Loucy (cell line): ENCODE measurements around the gene FBXW12.

Experiments
- H2AFZ ChIP-seq: fragments of 200-600 bp; sonication (generic); 2 replicates; pipeline ENCODE4 v1.6.0; 2016; ENCODE audit warnings: antibody characterized with exemption, mild to moderate bottlenecking, low read length, moderate library complexity
- H3F3A ChIP-seq: fragments of 200-600 bp; 2 replicates; pipeline ENCODE4 v1.6.0; 2016; ENCODE audit warnings: antibody characterized with exemption, low read depth, mild to moderate bottlenecking
- H3K27me3 ChIP-seq: fragments of 200-600 bp; sonication (generic); 2 replicates; pipeline ENCODE4 v1.6.1; 2014; ENCODE audit warnings: low read length, mild to moderate bottlenecking; ENCODE audit not compliant: insufficient read depth, poor library complexity, severe bottlenecking
- H3K36me3 ChIP-seq: fragments of 200-600 bp; sonication (generic); 2 replicates; pipeline ENCODE4 v1.6.1; 2016; ENCODE audit warnings: low read length; ENCODE audit not compliant: insufficient read depth
- H3K4me1 ChIP-seq: fragments of 200-600 bp; sonication (generic); 2 replicates; pipeline ENCODE4 v1.5.1; 2014; ENCODE audit warnings: low read length, mild to moderate bottlenecking; ENCODE audit not compliant: insufficient read depth, poor library complexity, severe bottlenecking
- H3K4me2 ChIP-seq: fragments of 200-600 bp; sonication (generic); 2 replicates; pipeline ENCODE4 v1.6.0; 2014; ENCODE audit warnings: antibody characterized with exemption, low read length, low read depth, mild to moderate bottlenecking; ENCODE audit not compliant: poor library complexity, severe bottlenecking
- H3K4me3 ChIP-seq: fragments of 200-600 bp; sonication (generic); 2 replicates; pipeline ENCODE4 v1.5.1; 2014; ENCODE audit warnings: low read length, mild to moderate bottlenecking, mixed read lengths; ENCODE audit not compliant: poor library complexity, severe bottlenecking
- H3K79me2 ChIP-seq: fragments of 200-600 bp; sonication (generic); 2 replicates; pipeline ENCODE4 v1.6.1; 2014; ENCODE audit warnings: low read length; ENCODE audit not compliant: insufficient read depth
- H3K9ac ChIP-seq: fragments of 200-600 bp; sonication (generic); 2 replicates; pipeline ENCODE4 v1.6.0; 2014; ENCODE audit warnings: mild to moderate bottlenecking, low read depth, low read length, moderate library complexity; ENCODE audit not compliant: poor library complexity, severe bottlenecking
- H3K9me2 ChIP-seq: fragments of 200-600 bp; sonication (generic); replicated peaks from 2 replicates; pipeline ENCODE4 v1.6.1; 2016; ENCODE audit warnings: low read depth, low read length, mixed read lengths
- H3K9me3 ChIP-seq: fragments of 200-600 bp; sonication (generic); 2 replicates; pipeline ENCODE4 v1.6.1; 2014; ENCODE audit warnings: mild to moderate bottlenecking, antibody characterized with exemption, low read length, low read depth; ENCODE audit not compliant: insufficient read depth
- H4K20me1 ChIP-seq: fragments of 200-600 bp; sonication (generic); 2 replicates; pipeline ENCODE4 v1.6.0; 2014; ENCODE audit warnings: antibody characterized with exemption, low read length, mild to moderate bottlenecking; ENCODE audit not compliant: insufficient read depth, poor library complexity, severe bottlenecking
- EZH2phosphoT487 ChIP-seq: fragments of 200-600 bp; IDR thresholded peaks from 2 replicates; pipeline ENCODE4 v1.6.1; 2018; ENCODE audit warnings: antibody characterized with exemption, mild to moderate bottlenecking, moderate library complexity, borderline replicate concordance
- TF ChIP-seq, protein P1 (sequence below): fragments of 200-600 bp; sonication (generic); conservative IDR thresholded peaks from 2 replicates; pipeline ENCODE4 v1.5.1; 2014; ENCODE audit warnings: mild to moderate bottlenecking, antibody characterized with exemption, low read length

Gene FBXW12

DNA sequence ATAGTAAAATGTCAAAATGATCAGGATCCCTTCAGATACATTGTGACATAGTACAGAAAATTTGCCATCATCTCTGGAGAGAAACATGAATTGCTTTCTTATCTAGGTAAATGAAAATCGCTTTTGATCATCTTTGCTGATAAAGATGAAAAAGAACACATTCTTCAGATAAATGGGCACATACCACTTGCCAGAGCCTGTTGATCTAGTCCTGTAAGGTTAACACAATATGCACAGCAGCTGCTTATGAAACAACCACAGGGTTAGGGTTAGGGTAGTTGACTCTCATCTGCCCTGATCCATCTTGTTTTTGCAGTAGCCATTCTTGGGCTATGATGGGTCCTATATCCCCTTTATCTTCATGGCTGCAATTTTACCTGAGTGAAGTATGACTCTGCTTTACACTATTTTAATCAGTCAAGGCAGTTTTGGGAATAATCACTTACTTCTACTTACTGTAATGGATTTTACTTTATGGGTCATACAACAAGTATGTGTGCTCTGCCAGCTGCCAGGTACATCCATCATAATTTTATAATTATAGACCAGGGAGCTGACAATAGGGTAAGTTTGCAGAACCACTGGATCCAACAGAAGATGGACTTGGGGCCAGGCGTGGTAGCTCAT, 26.0 kb upstream of the FBXW12 start:
- H3K9me2 ChIP-seq: no peaks in the 10 kb centered on the region
- no peaks in the 10 kb centered on the region for H3K79me2 ChIP-seq
- no peaks in the 10 kb centered on the region for H3K4me1 ChIP-seq
- no peaks in the 10 kb centered on the region for H4K20me1 ChIP-seq
- no peak overlapping the region for H3K9ac ChIP-seq
- no peaks in the 10 kb centered on the region for H3K36me3 ChIP-seq
- peaks cover 8% of the 10 kb centered on the region for H3K27me3 ChIP-seq
- no peaks in the 10 kb centered on the region for H3K9me3 ChIP-seq
- no peak overlapping the region for H2AFZ ChIP-seq
- H3F3A ChIP-seq: no peaks in the 10 kb centered on the region
- TF ChIP-seq EZH2phosphoT487: no peak
- TF ChIP-seq, protein P1, sequence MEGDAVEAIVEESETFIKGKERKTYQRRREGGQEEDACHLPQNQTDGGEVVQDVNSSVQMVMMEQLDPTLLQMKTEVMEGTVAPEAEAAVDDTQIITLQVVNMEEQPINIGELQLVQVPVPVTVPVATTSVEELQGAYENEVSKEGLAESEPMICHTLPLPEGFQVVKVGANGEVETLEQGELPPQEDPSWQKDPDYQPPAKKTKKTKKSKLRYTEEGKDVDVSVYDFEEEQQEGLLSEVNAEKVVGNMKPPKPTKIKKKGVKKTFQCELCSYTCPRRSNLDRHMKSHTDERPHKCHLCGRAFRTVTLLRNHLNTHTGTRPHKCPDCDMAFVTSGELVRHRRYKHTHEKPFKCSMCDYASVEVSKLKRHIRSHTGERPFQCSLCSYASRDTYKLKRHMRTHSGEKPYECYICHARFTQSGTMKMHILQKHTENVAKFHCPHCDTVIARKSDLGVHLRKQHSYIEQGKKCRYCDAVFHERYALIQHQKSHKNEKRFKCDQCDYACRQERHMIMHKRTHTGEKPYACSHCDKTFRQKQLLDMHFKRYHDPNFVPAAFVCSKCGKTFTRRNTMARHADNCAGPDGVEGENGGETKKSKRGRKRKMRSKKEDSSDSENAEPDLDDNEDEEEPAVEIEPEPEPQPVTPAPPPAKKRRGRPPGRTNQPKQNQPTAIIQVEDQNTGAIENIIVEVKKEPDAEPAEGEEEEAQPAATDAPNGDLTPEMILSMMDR: no peak
- no peak overlapping the region for H3K4me3 ChIP-seq
- H3K4me2 ChIP-seq: no peak overlapping the region

DNA sequence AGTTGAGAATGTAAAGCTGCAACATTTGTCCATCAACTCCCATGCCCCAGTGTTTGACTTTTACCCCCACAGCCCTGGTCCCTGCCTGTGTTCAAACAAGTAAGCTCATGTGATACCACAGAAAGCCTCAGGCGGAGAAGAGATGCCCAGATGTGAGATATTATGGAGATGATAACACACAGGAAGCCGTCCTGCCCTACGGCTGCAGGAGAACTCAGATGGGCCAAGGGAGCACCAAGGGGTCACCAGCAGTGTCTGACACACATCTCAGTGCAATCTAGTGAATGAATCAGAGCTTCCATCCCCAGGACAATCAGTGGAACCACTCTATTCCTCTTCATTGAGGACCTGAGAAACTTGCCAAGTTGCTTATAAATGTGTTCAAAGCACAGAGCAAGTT, 24.5 kb upstream of the FBXW12 start:
- Histone ChIP-seq H3K9me3 (no peaks in the 10 kb centered on the region), H3K4me1 (no peaks in the 10 kb centered on the region), H2AFZ (no peak overlapping the region), H3K4me3 (no peak overlapping the region), H3K9ac (no peak overlapping the region), H3K9me2 (no peaks in the 10 kb centered on the region), H3K27me3 (peaks cover 8% of the 10 kb centered on the region), H4K20me1 (no peaks in the 10 kb centered on the region), H3K36me3 (no peaks in the 10 kb centered on the region), H3K79me2 (no peaks in the 10 kb centered on the region), H3F3A (no peaks in the 10 kb centered on the region), H3K4me2 (no peak overlapping the region)
- TF ChIP-seq, protein P1: no peak
- TF ChIP-seq EZH2phosphoT487: no peak

DNA sequence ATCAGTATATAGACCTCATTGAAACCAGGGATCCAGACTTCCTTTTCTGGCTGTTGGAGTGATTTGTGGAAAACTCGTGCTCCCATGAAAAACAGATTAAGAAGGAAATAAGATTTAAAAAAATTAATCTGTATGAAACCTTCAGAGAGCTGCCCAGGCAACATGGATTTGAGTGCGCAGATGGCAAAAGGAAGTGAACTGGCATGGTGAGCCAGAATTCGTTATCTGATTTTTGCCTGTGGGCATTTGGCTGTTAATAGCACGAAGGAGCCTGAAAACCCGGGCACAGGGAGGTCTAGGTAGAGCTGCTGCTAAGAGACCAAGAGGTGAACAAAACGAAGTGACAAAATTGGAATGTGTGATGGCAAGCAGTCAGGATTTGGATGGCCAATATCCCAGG, 19.5 kb upstream of the FBXW12 start:
- H3K36me3 ChIP-seq: no peaks in the 10 kb centered on the region
- no peaks in the 10 kb centered on the region for H3K79me2 ChIP-seq
- no peaks in the 10 kb centered on the region; the same call in 1 of the 2 replicates for H3K9me3 ChIP-seq
- H3K4me1 ChIP-seq: no peaks in the 10 kb centered on the region
- H3K9me2 ChIP-seq: no peaks in the 10 kb centered on the region
- H4K20me1 ChIP-seq: no peaks in the 10 kb centered on the region
- H3K9ac ChIP-seq: no peak overlapping the region
- no peak overlapping the region for H3K4me3 ChIP-seq
- H3K27me3 ChIP-seq: peaks cover 8% of the 10 kb centered on the region
- no peak for TF ChIP-seq EZH2phosphoT487
- TF ChIP-seq, protein P1: no peak
- no peak overlapping the region for H3K4me2 ChIP-seq
- no peak overlapping the region for H2AFZ ChIP-seq
- H3F3A ChIP-seq: no peaks in the 10 kb centered on the region
